Endothelial cell of umbilical vein (primary cell): ENCODE data around the gene RASGRF2. TPM values are rescaled to one million over a fixed set of nuclear protein-coding genes. Genes with fewer than 3 reads are reported as not detected.

Experiments
- BruUV-seq: library from RNA; stranded (reverse); fragments of 400-500 nt; replicated peaks from 2 replicates; lab custom pipeline; 2021; lab: Mats Ljungman, UMichigan
- CTCF ChIA-PET: fragments of 300-600, 350-600 bp; sonication (Branson Sonifier 250); formaldehyde crosslinking; loops from one replicate; lab custom pipeline; 2021; ENCODE audit warnings: antibody characterized with exemption, inconsistent platforms; lab: Charles Lee
- POLR2A ChIA-PET: fragments of 300-600, 350-600 bp; sonication (Branson Sonifier 250); formaldehyde crosslinking; loops from one replicate; lab custom pipeline; 2021; ENCODE audit warnings: antibody characterized with exemption, inconsistent platforms; lab: Charles Lee
- DNase-seq: peaks from one replicate; pipeline ENCODE4 v3.0.0-alpha.2; 2011; ENCODE audit warnings: low read depth, low spot score
- FAIRE-seq: peaks from 2 replicates; lab custom pipeline; 2011; peaks lifted over from hg19 to GRCh38; lab: Jason Lieb, UNC
- H2AFZ ChIP-seq: 2 replicates; pipeline ENCODE4 v1.6.0; 2012; ENCODE audit warnings: low read depth, low read length, control low read depth, inconsistent platforms
- H3K27ac ChIP-seq: 2 replicates; pipeline ENCODE4 v1.5.1; 2011; ENCODE audit warnings: low read depth, mild to moderate bottlenecking, control low read depth, low read length, moderate library complexity; ENCODE audit not compliant: insufficient read depth
- H3K27me3 ChIP-seq, 2 experiments: 2 replicates each; pipeline versions ENCODE4 v1.6.0 to v1.6.1; 2011; ENCODE audit warnings: low read length in 2 of 2, mixed read lengths in 1 of 2; ENCODE audit not compliant: control insufficient read depth in 2 of 2, insufficient read depth in 2 of 2
- H3K36me3 ChIP-seq, 2 experiments: 2 replicates in 1 of 2; 3 replicates in 1 of 2; pipeline ENCODE4 v1.5.1; 2011; ENCODE audit warnings: low read length in 2 of 2, mild to moderate bottlenecking in 1 of 2, moderate library complexity in 1 of 2; ENCODE audit not compliant: control insufficient read depth in 2 of 2, insufficient read depth in 2 of 2; ENCODE audit errors: extremely low read depth in 1 of 2
- H3K4me1 ChIP-seq: 3 replicates; pipeline ENCODE4 v1.5.1; 2011; ENCODE audit warnings: mild to moderate bottlenecking, low read length; ENCODE audit not compliant: control insufficient read depth, insufficient read depth; ENCODE audit errors: extremely low read depth
- H3K4me2 ChIP-seq: 2 replicates; pipeline ENCODE4 v1.6.1; 2011; ENCODE audit warnings: low read length, control low read depth, mixed read lengths; ENCODE audit not compliant: insufficient read depth
- H3K4me3 ChIP-seq, 3 experiments: fragments of 200-600 bp in 1 of 3; sonication (generic), shearing (Covaris generic) in 1 of 3; replicated peaks in 1 of 3; 2 replicates each; pipeline ENCODE4 v1.5.1; 2011 to 2016; ENCODE audit warnings: control low read depth in 3 of 3, low read length in 3 of 3, mild to moderate bottlenecking in 2 of 3, inconsistent platforms in 1 of 3, low read depth in 1 of 3, moderate library complexity in 1 of 3; ENCODE audit not compliant: insufficient read depth in 1 of 3
- H3K79me2 ChIP-seq: 2 replicates; pipeline ENCODE4 v1.6.0; 2012; ENCODE audit warnings: low read length, inconsistent platforms; ENCODE audit not compliant: control insufficient read depth, insufficient read depth
- H3K9ac ChIP-seq: replicated peaks from 2 replicates; pipeline ENCODE3; 2011; ENCODE audit warnings: low read length, control low read depth; ENCODE audit not compliant: insufficient read depth; ENCODE audit errors: extremely low read depth
- H3K9me1 ChIP-seq: replicated peaks from 3 replicates; pipeline ENCODE4 v1.6.0; 2011; ENCODE audit warnings: mild to moderate bottlenecking, low read length; ENCODE audit not compliant: control insufficient read depth, insufficient read depth; ENCODE audit errors: extremely low read depth
- H3K9me3 ChIP-seq: replicated peaks from 2 replicates; pipeline ENCODE4 v1.5.1; 2012; ENCODE audit warnings: low read length, inconsistent platforms; ENCODE audit not compliant: control insufficient read depth, insufficient read depth
- H4K20me1 ChIP-seq: replicated peaks from 2 replicates; pipeline ENCODE3; 2011; ENCODE audit warnings: mild to moderate bottlenecking, low read length; ENCODE audit not compliant: control insufficient read depth, insufficient read depth; ENCODE audit errors: extremely low read depth
- EZH2 ChIP-seq: IDR thresholded peaks from 2 replicates; pipeline ENCODE4 v1.6.1; 2012; ENCODE audit warnings: borderline replicate concordance, low read depth, mild to moderate bottlenecking, moderate library complexity, low read length, inconsistent platforms; ENCODE audit not compliant: severe bottlenecking
- FOS ChIP-seq: IDR thresholded peaks from 2 replicates; pipeline ENCODE4 v1.6.1; 2011; ENCODE audit warnings: mild to moderate bottlenecking, low read length, moderate library complexity, borderline replicate concordance; ENCODE audit not compliant: insufficient read depth
- GATA2 ChIP-seq: IDR thresholded peaks from 2 replicates; pipeline ENCODE4 v1.7.0; 2011; ENCODE audit warnings: low read depth, mild to moderate bottlenecking, moderate library complexity, mixed read lengths, low read length; ENCODE audit not compliant: insufficient read length, insufficient read depth
- JUN ChIP-seq: IDR thresholded peaks from 2 replicates; pipeline ENCODE4 v1.6.1; 2011; ENCODE audit warnings: borderline replicate concordance, low read depth; ENCODE audit not compliant: insufficient read length, insufficient read depth
- MYC ChIP-seq: IDR thresholded peaks from one replicate; pipeline ENCODE4 v1.6.1; 2011; ENCODE audit warnings: mild to moderate bottlenecking, low read depth, low read length
- POLR2A ChIP-seq: IDR thresholded peaks from 2 replicates; pipeline ENCODE4 v1.6.1; 2012; ENCODE audit warnings: low read depth, mild to moderate bottlenecking, control low read depth, low read length
- POLR2AphosphoS5 ChIP-seq: IDR thresholded peaks from 2 replicates; pipeline ENCODE4 v1.6.1; 2012; ENCODE audit warnings: low read depth, mild to moderate bottlenecking, control low read depth, low read length, moderate library complexity; ENCODE audit not compliant: insufficient read depth
- dilution Hi-C: fragments of 300-500 bp; cut with MboI; formaldehyde crosslinking; loops from one replicate; pipeline ENCODE4 v1.15.0; 2019; ENCODE audit warnings: low sequenced_read_pairs; ENCODE audit not compliant: extremely low pct_ligation_motif_present
- intact Hi-C: fragments of 100-400 bp; cut with micrococcal nuclease; formaldehyde crosslinking; loops from one replicate; pipeline ENCODE4 v1.10.0; 2022
- polyA plus RNA-seq, 4 experiments: library from polyadenylated mRNA; depleted of rRNA in 3 of 4; stranded (reverse) in 3 of 4; unstranded in 1 of 4; fragments of >200 nt; gene quantifications; 2 replicates each; pipeline versions ENCODE4 v1.2.1 to v1.2.3, GENCODE V29; 2011 to 2012; ENCODE audit warnings: missing spikeins in 1 of 4
- total RNA-seq: library from RNA; stranded (reverse); gene quantifications from 2 replicates; pipeline ENCODE4 v1.2.3, GENCODE V29; 2021
- TF ChIP-seq, protein P1 (sequence below): IDR thresholded peaks from 2 replicates; pipeline ENCODE4 v1.6.1; 2011; ENCODE audit not compliant: insufficient read depth, insufficient read length
- TF ChIP-seq, protein P2 (sequence below), 2 donors: IDR thresholded peaks; 1 replicate in 1 of 2; 2 replicates in 1 of 2; pipeline ENCODE4 v1.5.1; 2011; ENCODE audit warnings: low read length in 2 of 2, mild to moderate bottlenecking in 2 of 2, moderate library complexity in 2 of 2, control low read depth in 1 of 2, inconsistent platforms in 1 of 2, low read depth in 1 of 2; ENCODE audit not compliant: insufficient read depth in 1 of 2; ENCODE audit errors: extremely low read depth in 1 of 2

The RASGRF2 gene
- total and polyA plus RNA-seq, 2 donors (not counting 3 experiments of a cell fraction or from before 2014, with no cell fraction given): 0.41 to 4.0 TPM

DNA sequence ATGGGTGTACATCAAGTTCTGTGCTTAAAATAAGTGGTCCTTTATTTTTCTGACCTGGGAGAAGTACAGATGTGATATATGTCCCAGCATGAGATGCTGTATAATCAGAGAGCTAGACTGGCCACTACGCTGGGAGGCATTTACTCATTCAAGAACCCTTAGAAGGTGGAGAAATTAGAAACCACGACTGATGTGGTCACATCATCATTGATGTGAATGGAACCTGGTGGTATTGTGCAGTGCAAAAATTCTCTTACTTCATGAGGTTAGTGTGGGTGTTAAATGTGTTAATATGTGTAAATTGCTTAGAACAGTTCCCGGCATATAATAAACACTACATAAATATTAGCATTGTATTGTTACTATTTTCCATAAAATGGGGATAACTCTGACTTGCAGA is 203.5 kb downstream of the RASGRF2 start:
- no TSS peak for BruUV-seq
- no peaks in the 10 kb centered on the region for H3K27me3 ChIP-seq
- H3K36me3 ChIP-seq: no peaks in the 10 kb centered on the region
- DNase-seq: no peak
- H3K4me2 ChIP-seq: no peak overlapping the region
- no peaks in the 10 kb centered on the region for H3K9me3 ChIP-seq
- no peaks in the 10 kb centered on the region for H3K4me1 ChIP-seq
- FAIRE-seq: no peak
- ChIA-PET CTCF (interaction anchor here (1.5 kb wide), 1 partner anchor 13 kb away, joined by 5 read pairs; no protein-coding TSS in a partner anchor), POLR2A (no interaction called here)
- H3K9ac ChIP-seq: no peak overlapping the region
- intact Hi-C loops: loop anchor here (2.0 kb wide), 1 partner anchor 205 kb away; no protein-coding TSS in a partner anchor
- H4K20me1 ChIP-seq: no peaks in the 10 kb centered on the region
- dilution Hi-C loops: no loop called here
- H3K4me3 ChIP-seq: no peak overlapping the region
- no peak overlapping the region for H2AFZ ChIP-seq
- H3K9me1 ChIP-seq: no peaks in the 10 kb centered on the region
- no peaks in the 10 kb centered on the region for H3K79me2 ChIP-seq
- no peak for TF ChIP-seq EZH2
- TF ChIP-seq, protein P1, sequence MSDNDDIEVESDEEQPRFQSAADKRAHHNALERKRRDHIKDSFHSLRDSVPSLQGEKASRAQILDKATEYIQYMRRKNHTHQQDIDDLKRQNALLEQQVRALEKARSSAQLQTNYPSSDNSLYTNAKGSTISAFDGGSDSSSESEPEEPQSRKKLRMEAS: no peak
- no peak for TF ChIP-seq MYC
- no peak for TF ChIP-seq JUN
- TF ChIP-seq, protein P2, sequence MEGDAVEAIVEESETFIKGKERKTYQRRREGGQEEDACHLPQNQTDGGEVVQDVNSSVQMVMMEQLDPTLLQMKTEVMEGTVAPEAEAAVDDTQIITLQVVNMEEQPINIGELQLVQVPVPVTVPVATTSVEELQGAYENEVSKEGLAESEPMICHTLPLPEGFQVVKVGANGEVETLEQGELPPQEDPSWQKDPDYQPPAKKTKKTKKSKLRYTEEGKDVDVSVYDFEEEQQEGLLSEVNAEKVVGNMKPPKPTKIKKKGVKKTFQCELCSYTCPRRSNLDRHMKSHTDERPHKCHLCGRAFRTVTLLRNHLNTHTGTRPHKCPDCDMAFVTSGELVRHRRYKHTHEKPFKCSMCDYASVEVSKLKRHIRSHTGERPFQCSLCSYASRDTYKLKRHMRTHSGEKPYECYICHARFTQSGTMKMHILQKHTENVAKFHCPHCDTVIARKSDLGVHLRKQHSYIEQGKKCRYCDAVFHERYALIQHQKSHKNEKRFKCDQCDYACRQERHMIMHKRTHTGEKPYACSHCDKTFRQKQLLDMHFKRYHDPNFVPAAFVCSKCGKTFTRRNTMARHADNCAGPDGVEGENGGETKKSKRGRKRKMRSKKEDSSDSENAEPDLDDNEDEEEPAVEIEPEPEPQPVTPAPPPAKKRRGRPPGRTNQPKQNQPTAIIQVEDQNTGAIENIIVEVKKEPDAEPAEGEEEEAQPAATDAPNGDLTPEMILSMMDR (IDR thresholded peaks at IDR 0.05; ENCODE audit: extremely low read depth in 1 of 2, insufficient read depth in 1 of 2, low read depth in 1 of 2, low read length in 2 of 2): no peak
- no peak for TF ChIP-seq FOS
- no peak for TF ChIP-seq POLR2A
- no peak for TF ChIP-seq POLR2AphosphoS5
- no peak for TF ChIP-seq GATA2
- H3K27ac ChIP-seq: no peak overlapping the region
